PFSK-1 (cell line): ENCODE measurements around the gene CAMTA1.

Experiments used
- FOXP2 ChIP-seq: optimal IDR thresholded peaks from 2 replicates; pipeline ENCODE3; 2011; ENCODE audit warnings: borderline replicate concordance, control low read depth, inconsistent platforms; ENCODE audit not compliant: insufficient read depth; ENCODE audit errors: extremely low read length, extremely low read depth
- POLR2AphosphoS5 ChIP-seq: IDR thresholded peaks from 2 replicates; pipeline ENCODE4 v1.6.1; 2012; ENCODE audit warnings: low read depth, mild to moderate bottlenecking, control low read depth, low read length, moderate library complexity
- SIN3A ChIP-seq: IDR thresholded peaks from 2 replicates; pipeline ENCODE4 v1.6.1; 2012; ENCODE audit warnings: mild to moderate bottlenecking, low read length, moderate library complexity, borderline replicate concordance; ENCODE audit not compliant: insufficient read depth
- TAF1 ChIP-seq: IDR thresholded peaks from 2 replicates; pipeline ENCODE4 v1.6.1; 2012; ENCODE audit warnings: low read length, control low read depth, borderline replicate concordance; ENCODE audit not compliant: insufficient read depth
- TF ChIP-seq, protein P1 (sequence below), 2 experiments: IDR thresholded peaks; 2 replicates each; pipeline versions ENCODE4 v1.6.1 to v1.8.0; 2011 to 2012; ENCODE audit warnings: low read depth in 2 of 2, low read length in 2 of 2, control low read depth in 1 of 2, inconsistent platforms in 1 of 2, mild to moderate bottlenecking in 1 of 2, moderate library complexity in 1 of 2; ENCODE audit not compliant: insufficient read depth in 1 of 2

GRCh38 chr1:6948861-6949260, 163.6 kb downstream of the CAMTA1 start:
- TF ChIP-seq POLR2AphosphoS5 (no peak), TAF1 (no peak), SIN3A (no peak), FOXP2 (no peak)
- TF ChIP-seq, protein P1, sequence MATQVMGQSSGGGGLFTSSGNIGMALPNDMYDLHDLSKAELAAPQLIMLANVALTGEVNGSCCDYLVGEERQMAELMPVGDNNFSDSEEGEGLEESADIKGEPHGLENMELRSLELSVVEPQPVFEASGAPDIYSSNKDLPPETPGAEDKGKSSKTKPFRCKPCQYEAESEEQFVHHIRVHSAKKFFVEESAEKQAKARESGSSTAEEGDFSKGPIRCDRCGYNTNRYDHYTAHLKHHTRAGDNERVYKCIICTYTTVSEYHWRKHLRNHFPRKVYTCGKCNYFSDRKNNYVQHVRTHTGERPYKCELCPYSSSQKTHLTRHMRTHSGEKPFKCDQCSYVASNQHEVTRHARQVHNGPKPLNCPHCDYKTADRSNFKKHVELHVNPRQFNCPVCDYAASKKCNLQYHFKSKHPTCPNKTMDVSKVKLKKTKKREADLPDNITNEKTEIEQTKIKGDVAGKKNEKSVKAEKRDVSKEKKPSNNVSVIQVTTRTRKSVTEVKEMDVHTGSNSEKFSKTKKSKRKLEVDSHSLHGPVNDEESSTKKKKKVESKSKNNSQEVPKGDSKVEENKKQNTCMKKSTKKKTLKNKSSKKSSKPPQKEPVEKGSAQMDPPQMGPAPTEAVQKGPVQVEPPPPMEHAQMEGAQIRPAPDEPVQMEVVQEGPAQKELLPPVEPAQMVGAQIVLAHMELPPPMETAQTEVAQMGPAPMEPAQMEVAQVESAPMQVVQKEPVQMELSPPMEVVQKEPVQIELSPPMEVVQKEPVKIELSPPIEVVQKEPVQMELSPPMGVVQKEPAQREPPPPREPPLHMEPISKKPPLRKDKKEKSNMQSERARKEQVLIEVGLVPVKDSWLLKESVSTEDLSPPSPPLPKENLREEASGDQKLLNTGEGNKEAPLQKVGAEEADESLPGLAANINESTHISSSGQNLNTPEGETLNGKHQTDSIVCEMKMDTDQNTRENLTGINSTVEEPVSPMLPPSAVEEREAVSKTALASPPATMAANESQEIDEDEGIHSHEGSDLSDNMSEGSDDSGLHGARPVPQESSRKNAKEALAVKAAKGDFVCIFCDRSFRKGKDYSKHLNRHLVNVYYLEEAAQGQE (IDR thresholded peaks at IDR 0.05; ENCODE audit: insufficient read depth in 1 of 2, low read depth in 2 of 2, low read length in 2 of 2), result no peak
